ENCODE measurements around the gene ATP10A. TPM values are rescaled to one million over a fixed set of nuclear protein-coding genes. Genes with fewer than 3 reads are reported as not detected.

The ATP10A gene
- total RNA-seq, 1 experiment from 2014 or later = not detected

DNA sequence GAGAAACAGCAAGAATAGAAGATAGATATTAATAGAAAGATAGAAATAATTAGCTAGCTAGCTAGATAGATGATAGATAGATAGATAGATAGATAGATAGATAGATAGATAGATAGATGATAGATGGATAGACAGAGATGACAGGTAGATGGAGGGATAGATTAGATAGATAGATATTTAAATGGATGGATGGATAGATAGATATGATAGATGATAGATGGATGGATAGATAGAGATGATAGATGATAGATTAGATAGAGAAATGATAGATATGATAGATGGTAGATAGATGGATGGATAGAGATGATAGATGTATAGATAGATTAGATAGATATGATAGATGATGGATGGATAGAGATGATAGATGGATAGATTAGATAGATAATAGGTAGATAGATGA is 8.3 kb upstream of the ATP10A start:
- H3K4me3 Mint-ChIP-seq (ENCODE audit: unreplicated experiment) = no peak overlapping the region
- TF ChIP-seq, protein P1, sequence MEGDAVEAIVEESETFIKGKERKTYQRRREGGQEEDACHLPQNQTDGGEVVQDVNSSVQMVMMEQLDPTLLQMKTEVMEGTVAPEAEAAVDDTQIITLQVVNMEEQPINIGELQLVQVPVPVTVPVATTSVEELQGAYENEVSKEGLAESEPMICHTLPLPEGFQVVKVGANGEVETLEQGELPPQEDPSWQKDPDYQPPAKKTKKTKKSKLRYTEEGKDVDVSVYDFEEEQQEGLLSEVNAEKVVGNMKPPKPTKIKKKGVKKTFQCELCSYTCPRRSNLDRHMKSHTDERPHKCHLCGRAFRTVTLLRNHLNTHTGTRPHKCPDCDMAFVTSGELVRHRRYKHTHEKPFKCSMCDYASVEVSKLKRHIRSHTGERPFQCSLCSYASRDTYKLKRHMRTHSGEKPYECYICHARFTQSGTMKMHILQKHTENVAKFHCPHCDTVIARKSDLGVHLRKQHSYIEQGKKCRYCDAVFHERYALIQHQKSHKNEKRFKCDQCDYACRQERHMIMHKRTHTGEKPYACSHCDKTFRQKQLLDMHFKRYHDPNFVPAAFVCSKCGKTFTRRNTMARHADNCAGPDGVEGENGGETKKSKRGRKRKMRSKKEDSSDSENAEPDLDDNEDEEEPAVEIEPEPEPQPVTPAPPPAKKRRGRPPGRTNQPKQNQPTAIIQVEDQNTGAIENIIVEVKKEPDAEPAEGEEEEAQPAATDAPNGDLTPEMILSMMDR (IDR thresholded peaks at IDR 0.05; ENCODE audit: insufficient read depth in 1 of 2, low read depth in 1 of 2, low read length in 1 of 2, severe bottlenecking in 1 of 2, unreplicated experiment in 1 of 2) = no peak
- no peaks in the 10 kb centered on the region for H3K36me3 ChIP-seq (ENCODE audit: control insufficient read depth, insufficient read depth, low read length)
- no TSS peak for BruUV-seq (replicated peaks)
- peaks cover 3% of the 10 kb centered on the region for H3K4me1 ChIP-seq
- H3K9me3 Mint-ChIP-seq (ENCODE audit: unreplicated experiment) = no peaks in the 10 kb centered on the region
- ChIA-PET CTCF (no interaction called here), POLR2A (no interaction called here)
- H3K27me3 ChIP-seq (replicated peaks; ENCODE audit: control insufficient read depth, insufficient read depth, low read length) = no peaks in the 10 kb centered on the region
- no peaks in the 10 kb centered on the region for H3K36me3 Mint-ChIP-seq (ENCODE audit: insufficient read depth, unreplicated experiment)
- H3K4me1 Mint-ChIP-seq (ENCODE audit: low read depth, unreplicated experiment) = no peaks in the 10 kb centered on the region
- H3K27me3 Mint-ChIP-seq (ENCODE audit: insufficient read depth, unreplicated experiment) = no peaks in the 10 kb centered on the region
- H3K27ac Mint-ChIP-seq (ENCODE audit: unreplicated experiment) = no peak overlapping the region
- no peaks in the 10 kb centered on the region for H3K9me3 ChIP-seq
- intact Hi-C loops (cut with micrococcal nuclease; ENCODE audit: unreplicated experiment) = no loop called here
- no peak for DNase-seq
- no peak overlapping the region for H3K4me3 ChIP-seq (ENCODE audit: low read depth, low read length)

DNA sequence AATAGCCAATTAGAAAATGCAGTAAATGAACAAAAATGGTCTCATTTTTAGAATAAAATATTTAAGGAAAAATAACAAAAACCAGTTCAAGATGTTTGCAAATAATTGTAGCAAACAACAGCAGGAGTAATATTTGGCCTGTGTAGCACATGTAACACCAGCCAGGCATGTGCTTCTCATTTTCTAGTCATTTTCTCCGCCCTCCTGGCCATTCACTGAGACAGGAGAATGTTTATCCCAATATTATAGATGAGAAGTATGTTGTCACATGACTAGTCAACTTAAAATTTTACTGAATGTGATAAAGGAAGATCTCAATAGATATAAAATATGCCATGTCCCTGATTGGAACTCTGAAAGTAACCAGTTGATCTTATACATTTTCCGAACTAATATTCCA is 7.8 kb upstream of the ATP10A start:
- CTCF ChIA-PET = no interaction called here
- H3K36me3 ChIP-seq (ENCODE audit: control insufficient read depth, insufficient read depth, low read length) = no peaks in the 10 kb centered on the region
- H3K27me3 ChIP-seq (replicated peaks; ENCODE audit: control insufficient read depth, insufficient read depth, low read length) = no peaks in the 10 kb centered on the region
- Mint-ChIP-seq H3K27me3 (ENCODE audit: insufficient read depth, unreplicated experiment) (no peaks in the 10 kb centered on the region), H3K36me3 (ENCODE audit: insufficient read depth, unreplicated experiment) (no peaks in the 10 kb centered on the region), H3K9me3 (ENCODE audit: unreplicated experiment) (peaks cover under 1% of the 10 kb centered on the region), H3K4me3 (ENCODE audit: unreplicated experiment) (no peak overlapping the region), H3K4me1 (ENCODE audit: low read depth, unreplicated experiment) (no peaks in the 10 kb centered on the region), H3K27ac (ENCODE audit: unreplicated experiment) (no peak overlapping the region)
- H3K9me3 ChIP-seq = no peaks in the 10 kb centered on the region
- intact Hi-C loops (cut with micrococcal nuclease; ENCODE audit: unreplicated experiment) = no loop called here
- no peaks in the 10 kb centered on the region for H3K4me1 ChIP-seq
- POLR2A ChIA-PET = no interaction called here
- TF ChIP-seq, protein P1 (IDR thresholded peaks at IDR 0.05; ENCODE audit: insufficient read depth in 1 of 2, low read depth in 1 of 2, low read length in 1 of 2, severe bottlenecking in 1 of 2, unreplicated experiment in 1 of 2) = no peak
- DNase-seq = no peak
- no TSS peak for BruUV-seq (replicated peaks)
- H3K4me3 ChIP-seq (ENCODE audit: low read depth, low read length) = no peak overlapping the region

DNA sequence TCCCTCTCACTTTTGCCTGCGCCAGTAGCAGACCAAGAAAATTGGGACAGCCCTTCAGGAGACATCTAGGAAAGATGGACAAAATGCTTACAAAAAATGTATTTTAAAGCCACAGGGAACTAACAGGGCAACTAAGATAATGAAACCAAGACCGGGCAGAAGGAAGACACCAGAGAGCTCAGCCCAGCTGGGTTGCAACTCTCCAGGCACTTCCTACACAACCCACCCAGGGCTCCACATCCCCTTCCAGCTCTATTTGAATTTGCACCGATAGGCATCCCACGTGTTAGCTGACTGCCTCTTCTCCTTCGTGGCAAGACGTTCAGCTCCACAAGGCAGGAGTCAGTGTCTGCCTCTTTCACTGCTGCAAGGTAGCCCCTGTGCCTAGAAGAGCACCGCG is 6.6 kb upstream of the ATP10A start:
- no peak overlapping the region for H3K27ac Mint-ChIP-seq (ENCODE audit: unreplicated experiment)
- Histone ChIP-seq H3K4me3 (ENCODE audit: low read depth, low read length) (no peak overlapping the region), H3K4me1 (no peaks in the 10 kb centered on the region), H3K27me3 (replicated peaks; ENCODE audit: control insufficient read depth, insufficient read depth, low read length) (no peaks in the 10 kb centered on the region), H3K9me3 (0 out of 2 replicates have a peak, but pooled peaks cover 4% of the 10 kb centered on the region), H3K36me3 (ENCODE audit: control insufficient read depth, insufficient read depth, low read length) (no peaks in the 10 kb centered on the region)
- no peak overlapping the region for H3K4me3 Mint-ChIP-seq (ENCODE audit: unreplicated experiment)
- no peaks in the 10 kb centered on the region for H3K36me3 Mint-ChIP-seq (ENCODE audit: insufficient read depth, unreplicated experiment)
- POLR2A ChIA-PET = no interaction called here
- H3K4me1 Mint-ChIP-seq (ENCODE audit: low read depth, unreplicated experiment) = no peaks in the 10 kb centered on the region
- TF ChIP-seq, protein P1 (IDR thresholded peaks at IDR 0.05; ENCODE audit: insufficient read depth in 1 of 2, low read depth in 1 of 2, low read length in 1 of 2, severe bottlenecking in 1 of 2, unreplicated experiment in 1 of 2) = no peak
- H3K9me3 Mint-ChIP-seq (ENCODE audit: unreplicated experiment) = peaks cover 13% of the 10 kb centered on the region
- no peaks in the 10 kb centered on the region for H3K27me3 Mint-ChIP-seq (ENCODE audit: insufficient read depth, unreplicated experiment)
- no peak for DNase-seq
- BruUV-seq (replicated peaks) = no TSS peak
- CTCF ChIA-PET = interaction anchor here (0.6 kb wide), 1 partner anchor 98 kb away, joined by 5 read pairs; no protein-coding TSS in a partner anchor
- intact Hi-C loops (cut with micrococcal nuclease; ENCODE audit: unreplicated experiment) = no loop called here

Measured in Caco-2 (cell line).